ENCODE data around the gene SEMA5A.

GRCh38 chr5:9499498-9499876, 46.4 kb downstream of the SEMA5A start:
- no peak for TF ChIP-seq YY1 (IDR thresholded peaks at IDR 0.05; ENCODE audit: insufficient read depth, insufficient read length)
- TF ChIP-seq ZNF274 (IDR thresholded peaks at IDR 0.05; ENCODE audit: low read depth, low read length) = no peak
- TF ChIP-seq SUZ12 (IDR thresholded peaks at IDR 0.05; ENCODE audit: extremely low read depth, insufficient read depth, insufficient read length) = no peak

Data from NT2/D1 (cell line).